Neutrophil (primary cell): ENCODE measurements around the gene S100A3.

Experiments
- H3K27ac ChIP-seq: fragments of 200-600 bp; sonication (generic); 2 replicates; pipeline ENCODE4 v1.5.1; 2016; ENCODE audit warnings: mild to moderate bottlenecking, moderate library complexity
- H3K27me3 ChIP-seq: fragments of 200-600 bp; sonication (generic); 2 replicates; pipeline ENCODE4 v1.6.0; 2016; ENCODE audit warnings: mild to moderate bottlenecking
- H3K36me3 ChIP-seq: fragments of 200-600 bp; sonication (generic); 2 replicates; pipeline ENCODE4 v1.5.1; 2017
- H3K4me1 ChIP-seq, 2 experiments: fragments of 200-600 bp in 1 of 2; sonication (generic) in 1 of 2; 1 replicate in 1 of 2; 2 replicates in 1 of 2; pipeline versions ENCODE4 v1.5.1 to v1.6.1; 2013 to 2016; ENCODE audit warnings: low read depth in 1 of 2, low read length in 1 of 2, mild to moderate bottlenecking in 1 of 2, moderate library complexity in 1 of 2; ENCODE audit not compliant: control insufficient read depth in 1 of 2, insufficient read depth in 1 of 2
- H3K4me3 ChIP-seq, 2 experiments: fragments of 200-600 bp in 1 of 2; sonication (generic) in 1 of 2; 1 replicate in 1 of 2; 2 replicates in 1 of 2; pipeline ENCODE4 v1.5.1; 2013 to 2016; ENCODE audit warnings: low read depth in 1 of 2, low read length in 1 of 2, mild to moderate bottlenecking in 1 of 2, moderate library complexity in 1 of 2
- H3K9me3 ChIP-seq: fragments of 200-600 bp; sonication (generic); 2 replicates; pipeline ENCODE4 v1.5.1; 2016
- CTCF ChIP-seq: fragments of 200-600 bp; sonication (generic); IDR thresholded peaks from 2 replicates; pipeline ENCODE4 v1.5.1; 2016; ENCODE audit warnings: antibody characterized with exemption

S100A3 gene

GRCh38 chr1:153505576-153505975, 43.5 kb downstream of the S100A3 start:
- no peak overlapping the region for H3K4me3 ChIP-seq
- H3K36me3 ChIP-seq, result no peaks in the 10 kb centered on the region
- H3K27me3 ChIP-seq, result no peaks in the 10 kb centered on the region
- H3K4me1 ChIP-seq, result peaks cover 1 to 3% of the 10 kb centered on the region in 2 experiments
- H3K9me3 ChIP-seq, result no peaks in the 10 kb centered on the region
- TF ChIP-seq CTCF, result no peak
- H3K27ac ChIP-seq, result no peak overlapping the region

GRCh38 chr1:153503766-153504165, 45.3 kb downstream of the S100A3 start:
- H3K4me1 ChIP-seq, result no peaks in the 10 kb centered on the region
- H3K4me3 ChIP-seq, result no peak overlapping the region
- H3K27me3 ChIP-seq, result peaks cover 14% of the 10 kb centered on the region
- H3K36me3 ChIP-seq, result no peaks in the 10 kb centered on the region
- no peaks in the 10 kb centered on the region for H3K9me3 ChIP-seq
- no peak overlapping the region for H3K27ac ChIP-seq
- TF ChIP-seq CTCF, result no peak

GRCh38 chr1:153498746-153499145, 50.3 kb downstream of the S100A3 start:
- Histone ChIP-seq H3K4me3 (no peak overlapping the region), H3K36me3 (no peaks in the 10 kb centered on the region), H3K27me3 (peaks cover 29% of the 10 kb centered on the region), H3K9me3 (no peaks in the 10 kb centered on the region), H3K4me1 (peaks cover 6 to 7% of the 10 kb centered on the region in 2 experiments), H3K27ac (no peak overlapping the region)
- no peak for TF ChIP-seq CTCF
